ENCODE results near the gene SV2C. TPM values are rescaled to one million over a fixed set of nuclear protein-coding genes. Genes with fewer than 3 reads are reported as not detected.
"Not testable (repeated sequence)": the region's sequence is repeated elsewhere in the genome, so short reads cannot be mapped to it uniquely, and the experiment has no call there.

Gene SV2C
- total RNA-seq, 1 donor from 2014 or later = 3.4 TPM

DNA sequence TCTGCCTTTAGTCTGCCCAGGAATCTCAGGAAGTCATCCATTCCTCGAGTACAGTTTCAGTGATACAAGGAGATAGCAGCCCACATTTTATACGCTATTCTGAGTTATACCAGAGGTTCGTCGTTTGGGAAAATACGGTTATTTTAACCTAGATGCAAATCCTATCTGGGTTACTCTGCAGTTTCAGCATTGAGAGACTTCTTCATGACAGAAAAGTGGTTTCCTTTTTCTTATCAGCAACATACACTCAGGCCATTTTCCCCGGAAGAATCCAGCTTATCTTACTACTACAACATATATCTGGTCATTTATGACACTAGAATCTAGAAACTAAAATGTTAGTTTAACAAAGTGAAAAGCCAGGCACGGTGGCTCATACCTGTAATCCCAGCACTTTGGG is 236.5 kb downstream of the SV2C start:
- H3K27ac ChIP-seq = no peak overlapping the region
- H3K4me3 ChIP-seq = no peak overlapping the region
- H3K9me3 ChIP-seq = no peaks in the 10 kb centered on the region
- intact Hi-C loops (cut with DNase I) = no loop called here
- no peak for DNase-seq (ENCODE audit: extremely low spot score in 2 of 2)
- TF ChIP-seq, protein P1, sequence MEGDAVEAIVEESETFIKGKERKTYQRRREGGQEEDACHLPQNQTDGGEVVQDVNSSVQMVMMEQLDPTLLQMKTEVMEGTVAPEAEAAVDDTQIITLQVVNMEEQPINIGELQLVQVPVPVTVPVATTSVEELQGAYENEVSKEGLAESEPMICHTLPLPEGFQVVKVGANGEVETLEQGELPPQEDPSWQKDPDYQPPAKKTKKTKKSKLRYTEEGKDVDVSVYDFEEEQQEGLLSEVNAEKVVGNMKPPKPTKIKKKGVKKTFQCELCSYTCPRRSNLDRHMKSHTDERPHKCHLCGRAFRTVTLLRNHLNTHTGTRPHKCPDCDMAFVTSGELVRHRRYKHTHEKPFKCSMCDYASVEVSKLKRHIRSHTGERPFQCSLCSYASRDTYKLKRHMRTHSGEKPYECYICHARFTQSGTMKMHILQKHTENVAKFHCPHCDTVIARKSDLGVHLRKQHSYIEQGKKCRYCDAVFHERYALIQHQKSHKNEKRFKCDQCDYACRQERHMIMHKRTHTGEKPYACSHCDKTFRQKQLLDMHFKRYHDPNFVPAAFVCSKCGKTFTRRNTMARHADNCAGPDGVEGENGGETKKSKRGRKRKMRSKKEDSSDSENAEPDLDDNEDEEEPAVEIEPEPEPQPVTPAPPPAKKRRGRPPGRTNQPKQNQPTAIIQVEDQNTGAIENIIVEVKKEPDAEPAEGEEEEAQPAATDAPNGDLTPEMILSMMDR (IDR thresholded peaks at IDR 0.05) = no peak
- no peaks in the 10 kb centered on the region for H3K27me3 ChIP-seq
- H3K36me3 ChIP-seq = no peaks in the 10 kb centered on the region
- no peaks in the 10 kb centered on the region for H3K4me1 ChIP-seq

DNA sequence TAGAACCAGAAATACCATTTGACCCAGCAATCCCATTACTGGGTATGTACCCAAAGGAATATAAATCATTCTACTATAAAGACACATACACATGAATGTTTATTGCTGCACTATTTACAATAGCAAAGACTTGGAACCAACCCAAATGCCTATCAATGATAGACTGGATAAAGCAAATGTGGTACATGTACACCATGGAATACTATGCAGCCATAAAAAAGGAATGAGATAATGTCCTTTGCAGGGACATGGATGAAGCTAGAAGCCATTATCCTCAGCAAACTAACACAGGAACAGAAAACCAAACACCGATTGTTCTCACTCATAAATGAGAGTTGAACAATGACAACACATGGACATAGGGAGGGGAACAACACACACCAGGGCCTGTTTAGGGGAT is 240.3 kb downstream of the SV2C start:
- H3K27me3 ChIP-seq; DNase-seq (ENCODE audit: extremely low spot score in 2 of 2); H3K4me1 ChIP-seq; H3K36me3 ChIP-seq; H3K4me3 ChIP-seq; H3K27ac ChIP-seq; intact Hi-C loops (cut with DNase I); H3K9me3 ChIP-seq: not testable (repeated sequence)

DNA sequence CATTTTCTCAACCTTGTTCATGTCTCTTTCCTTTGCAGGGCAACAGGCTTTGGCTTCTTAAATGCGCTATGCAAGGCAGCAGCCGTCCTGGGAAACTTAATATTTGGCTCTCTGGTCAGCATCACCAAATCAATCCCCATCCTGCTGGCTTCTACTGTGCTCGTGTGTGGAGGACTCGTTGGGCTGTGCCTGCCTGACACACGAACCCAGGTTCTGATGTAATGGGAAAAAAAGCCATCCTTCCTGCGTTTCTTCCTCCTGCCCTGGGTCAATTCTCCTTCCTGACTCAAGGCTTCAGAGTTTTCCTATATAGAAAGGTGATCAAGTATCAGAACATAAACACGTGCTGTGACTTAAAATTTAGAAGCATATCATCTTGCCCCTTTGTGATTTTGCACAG is 242.1 kb downstream of the SV2C start:
- no peaks in the 10 kb centered on the region for H3K27me3 ChIP-seq
- H3K36me3 ChIP-seq = no peaks in the 10 kb centered on the region
- no peaks in the 10 kb centered on the region for H3K9me3 ChIP-seq
- H3K4me1 ChIP-seq = no peaks in the 10 kb centered on the region
- TF ChIP-seq, protein P1 (IDR thresholded peaks at IDR 0.05) = no peak
- TF ChIP-seq POLR2A (IDR thresholded peaks at IDR 0.05) (no peak), POLR2AphosphoS5 (IDR thresholded peaks at IDR 0.05; ENCODE audit: insufficient read depth in 1 of 2, low read depth in 1 of 2) (no peak)
- H3K27ac ChIP-seq = no peak overlapping the region
- intact Hi-C loops (cut with DNase I) = no loop called here
- H3K4me3 ChIP-seq = no peak overlapping the region
- DNase-seq (ENCODE audit: extremely low spot score in 2 of 2) = no peak

- intact Hi-C loops (cut with DNase I) = no loop called here
- no peak overlapping the region for H3K27ac ChIP-seq
- no peaks in the 10 kb centered on the region for H3K4me1 ChIP-seq
- H3K27me3 ChIP-seq = no peaks in the 10 kb centered on the region
- no peak overlapping the region for H3K4me3 ChIP-seq
- no peaks in the 10 kb centered on the region for H3K9me3 ChIP-seq
- TF ChIP-seq POLR2A (IDR thresholded peaks at IDR 0.05) (no peak), POLR2AphosphoS5 (IDR thresholded peaks at IDR 0.05; ENCODE audit: insufficient read depth in 1 of 2, low read depth in 1 of 2) (no peak)
- TF ChIP-seq, protein P1 (IDR thresholded peaks at IDR 0.05) = no peak
- H3K36me3 ChIP-seq = no peaks in the 10 kb centered on the region
- DNase-seq (ENCODE audit: extremely low spot score in 2 of 2) = no peak
Measured at GRCh38 chr5:76325876-76326491, 242.8 kb downstream of the SV2C start.

DNA sequence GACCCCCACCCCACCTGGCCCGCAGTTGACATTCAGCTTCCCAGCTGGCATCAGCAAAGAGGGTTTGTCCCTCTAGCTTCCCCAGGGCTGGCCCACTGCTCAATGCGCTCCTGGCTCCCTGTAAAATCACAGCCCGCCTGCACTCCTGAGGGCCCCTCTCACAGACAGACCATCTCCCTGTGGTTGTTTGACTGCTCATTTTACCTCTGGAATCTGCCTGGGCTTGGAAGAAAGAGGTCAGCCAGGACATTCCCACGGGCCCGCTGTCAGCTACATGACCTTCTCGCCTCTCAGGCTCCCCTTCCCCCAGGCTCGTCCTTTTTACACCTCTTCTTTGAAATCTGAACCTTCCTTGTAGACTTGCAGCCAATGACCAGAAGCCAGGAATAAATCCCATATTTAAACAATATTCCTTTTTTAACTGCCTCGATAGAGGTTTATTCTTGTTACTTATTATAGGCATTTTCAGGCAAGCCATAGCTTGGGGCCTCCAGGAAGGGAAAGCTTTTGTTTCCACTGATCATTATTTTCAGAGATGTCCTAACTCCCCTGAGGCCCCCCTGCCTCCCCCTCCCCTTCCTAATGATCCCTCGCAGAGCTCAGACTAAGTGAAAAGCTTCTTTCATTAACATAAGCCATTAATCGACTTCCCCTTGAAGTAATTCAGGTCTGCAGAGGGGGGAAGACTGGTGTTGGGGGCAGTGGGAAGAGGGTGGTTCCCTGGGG is 243.6 kb downstream of the SV2C start:
- Histone ChIP-seq H3K27me3 (no peaks in the 10 kb centered on the region), H3K9me3 (no peaks in the 10 kb centered on the region), H3K36me3 (no peaks in the 10 kb centered on the region), H3K4me1 (no peaks in the 10 kb centered on the region), H3K27ac (no peak overlapping the region), H3K4me3 (no peak overlapping the region)
- intact Hi-C loops (cut with DNase I) = no loop called here
- TF ChIP-seq, protein P1 (IDR thresholded peaks at IDR 0.05) = no peak
- no peak for TF ChIP-seq POLR2AphosphoS5 (IDR thresholded peaks at IDR 0.05; ENCODE audit: insufficient read depth in 1 of 2, low read depth in 1 of 2)
- DNase-seq (ENCODE audit: extremely low spot score in 2 of 2) = no peak

Data from vagina (tissue), 2 donors.